Loucy (cell line): ENCODE measurements around the gene BCKDHA.

ENCODE experiments used
- CTCF ChIP-seq: fragments of 200-600 bp; sonication (generic); conservative IDR thresholded peaks from 2 replicates; pipeline ENCODE4 v1.5.1; 2014; ENCODE audit warnings: mild to moderate bottlenecking, antibody characterized with exemption, low read length
- EZH2phosphoT487 ChIP-seq: fragments of 200-600 bp; IDR thresholded peaks from 2 replicates; pipeline ENCODE4 v1.6.1; 2018; ENCODE audit warnings: antibody characterized with exemption, mild to moderate bottlenecking, moderate library complexity, borderline replicate concordance

GRCh38 chr19:41351339-41352245 lies 46.0 kb upstream of the BCKDHA start:
- no peak for TF ChIP-seq CTCF
- TF ChIP-seq EZH2phosphoT487 = no peak
